Measurements from ENCODE around the gene NFATC2IP.
"Not testable (repeated sequence)": the region's sequence is repeated elsewhere in the genome, so short reads cannot be mapped to it uniquely, and the experiment has no call there.

NFATC2IP gene

GRCh38 chr16:28999577-28999976, 48.8 kb downstream of the NFATC2IP start:
- H2AFZ ChIP-seq (ENCODE audit: low read depth): no peak overlapping the region
- H3K4me1 ChIP-seq (ENCODE audit: low read depth, poor library complexity, severe bottlenecking): no peaks in the 10 kb centered on the region
- H3K4me2 ChIP-seq: no peak overlapping the region
- no peak overlapping the region for H3K4me3 ChIP-seq (IDR thresholded peaks at IDR 0.05; ENCODE audit: insufficient read depth, low read depth, low read length)
- no peaks in the 10 kb centered on the region for H3K79me2 ChIP-seq (ENCODE audit: insufficient read depth, low read depth)
- no peak overlapping the region for H3K9ac ChIP-seq
- H4K20me1 ChIP-seq (ENCODE audit: insufficient read depth): no peaks in the 10 kb centered on the region
- H3K27me3 ChIP-seq (ENCODE audit: insufficient read depth, low read depth): no peaks in the 10 kb centered on the region
- no peaks in the 10 kb centered on the region for H3K36me3 ChIP-seq (ENCODE audit: insufficient read depth)
- TF ChIP-seq, protein P1, sequence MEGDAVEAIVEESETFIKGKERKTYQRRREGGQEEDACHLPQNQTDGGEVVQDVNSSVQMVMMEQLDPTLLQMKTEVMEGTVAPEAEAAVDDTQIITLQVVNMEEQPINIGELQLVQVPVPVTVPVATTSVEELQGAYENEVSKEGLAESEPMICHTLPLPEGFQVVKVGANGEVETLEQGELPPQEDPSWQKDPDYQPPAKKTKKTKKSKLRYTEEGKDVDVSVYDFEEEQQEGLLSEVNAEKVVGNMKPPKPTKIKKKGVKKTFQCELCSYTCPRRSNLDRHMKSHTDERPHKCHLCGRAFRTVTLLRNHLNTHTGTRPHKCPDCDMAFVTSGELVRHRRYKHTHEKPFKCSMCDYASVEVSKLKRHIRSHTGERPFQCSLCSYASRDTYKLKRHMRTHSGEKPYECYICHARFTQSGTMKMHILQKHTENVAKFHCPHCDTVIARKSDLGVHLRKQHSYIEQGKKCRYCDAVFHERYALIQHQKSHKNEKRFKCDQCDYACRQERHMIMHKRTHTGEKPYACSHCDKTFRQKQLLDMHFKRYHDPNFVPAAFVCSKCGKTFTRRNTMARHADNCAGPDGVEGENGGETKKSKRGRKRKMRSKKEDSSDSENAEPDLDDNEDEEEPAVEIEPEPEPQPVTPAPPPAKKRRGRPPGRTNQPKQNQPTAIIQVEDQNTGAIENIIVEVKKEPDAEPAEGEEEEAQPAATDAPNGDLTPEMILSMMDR (conservative IDR thresholded peaks at IDR 0.05; ENCODE audit: low read depth, low read length): no peak
- H3K27ac ChIP-seq: no peak overlapping the region

- Histone ChIP-seq H3K4me1 (ENCODE audit: low read depth, poor library complexity, severe bottlenecking) (no peaks in the 10 kb centered on the region), H3K27me3 (ENCODE audit: insufficient read depth, low read depth) (no peaks in the 10 kb centered on the region), H3K4me3 (IDR thresholded peaks at IDR 0.05; ENCODE audit: insufficient read depth, low read depth, low read length) (no peak overlapping the region), H3K79me2 (ENCODE audit: insufficient read depth, low read depth) (no peaks in the 10 kb centered on the region), H3K27ac (no peak overlapping the region), H3K4me2 (no peak overlapping the region), H3K9ac (no peak overlapping the region), H2AFZ (ENCODE audit: low read depth) (no peak overlapping the region), H3K36me3 (ENCODE audit: insufficient read depth) (no peaks in the 10 kb centered on the region), H4K20me1 (ENCODE audit: insufficient read depth) (no peaks in the 10 kb centered on the region)
- TF ChIP-seq, protein P1 (conservative IDR thresholded peaks at IDR 0.05; ENCODE audit: low read depth, low read length): no peak
Observed at GRCh38 chr16:29000019-29000418, 49.3 kb downstream of the NFATC2IP start.

- not testable (repeated sequence) for H3K4me2 ChIP-seq; H3K27me3 ChIP-seq (ENCODE audit: insufficient read depth, low read depth); H3K9ac ChIP-seq; H3K79me2 ChIP-seq (ENCODE audit: insufficient read depth, low read depth); H3K36me3 ChIP-seq (ENCODE audit: insufficient read depth); H3K4me3 ChIP-seq (IDR thresholded peaks at IDR 0.05; ENCODE audit: insufficient read depth, low read depth, low read length); H3K27ac ChIP-seq; H3K4me1 ChIP-seq (ENCODE audit: low read depth, poor library complexity, severe bottlenecking); H4K20me1 ChIP-seq (ENCODE audit: insufficient read depth); H2AFZ ChIP-seq (ENCODE audit: low read depth)
Observed at GRCh38 chr16:29004496-29005139, 53.9 kb downstream of the NFATC2IP start.

DNA sequence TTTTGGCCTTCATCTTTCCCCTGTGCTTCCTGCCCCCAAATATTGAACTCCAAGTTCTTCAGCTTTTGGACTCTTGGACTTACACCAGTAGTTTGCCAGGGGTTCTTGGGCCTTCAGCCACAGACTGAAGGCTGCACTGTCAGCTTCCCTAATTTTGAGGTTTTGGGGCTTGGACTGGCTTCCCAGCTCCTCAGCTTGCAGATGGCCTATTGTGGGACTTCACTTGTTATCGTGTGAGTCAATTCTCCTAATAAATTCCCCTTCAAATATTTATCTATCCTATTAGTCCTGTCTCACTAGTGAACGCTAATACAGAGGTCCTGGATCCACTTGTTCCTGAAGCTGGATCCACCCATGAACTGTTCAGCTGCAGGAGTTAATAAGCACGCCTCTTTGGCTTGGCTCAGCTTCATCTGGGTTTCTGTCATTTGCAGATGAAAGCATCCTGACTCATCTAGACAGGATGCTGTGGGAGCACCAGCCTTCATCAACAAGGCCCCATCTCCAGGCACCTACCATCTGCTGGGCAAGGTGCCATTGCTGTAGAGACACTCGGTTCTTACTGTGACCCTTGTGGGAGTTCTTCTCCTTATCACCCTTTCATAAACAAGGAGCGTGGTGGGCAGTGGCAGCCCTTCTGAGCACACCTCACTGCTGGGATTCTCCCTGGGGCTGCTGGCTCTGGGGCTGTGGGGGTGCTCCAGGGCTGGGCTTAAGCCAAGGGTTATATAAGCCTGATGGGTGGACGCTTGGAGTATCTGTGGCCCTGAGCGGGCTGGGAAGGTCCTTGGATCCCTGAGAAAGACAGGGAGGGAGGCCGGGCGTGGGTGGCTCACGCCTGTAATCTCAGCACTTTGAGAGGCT, 57.2 kb downstream of the NFATC2IP start:
- TF ChIP-seq, protein P1 (conservative IDR thresholded peaks at IDR 0.05; ENCODE audit: low read depth, low read length): no peak
- Histone ChIP-seq H3K27me3 (ENCODE audit: insufficient read depth, low read depth) (no peaks in the 10 kb centered on the region), H3K4me1 (ENCODE audit: low read depth, poor library complexity, severe bottlenecking) (no peaks in the 10 kb centered on the region), H2AFZ (ENCODE audit: low read depth) (no peak overlapping the region), H3K27ac (no peak overlapping the region), H3K4me3 (IDR thresholded peaks at IDR 0.05; ENCODE audit: insufficient read depth, low read depth, low read length) (no peak overlapping the region), H3K36me3 (ENCODE audit: insufficient read depth) (no peaks in the 10 kb centered on the region), H3K4me2 (no peak overlapping the region), H4K20me1 (ENCODE audit: insufficient read depth) (no peaks in the 10 kb centered on the region), H3K9ac (no peak overlapping the region), H3K79me2 (ENCODE audit: insufficient read depth, low read depth) (no peaks in the 10 kb centered on the region)

Data from KMS-11 (cell line).